ENCODE measurements around the gene XAB2.

Gene XAB2

GRCh38 chr19:7629347-7630054 lies at the start of gene XAB2, which contains the start of gene PET100:
TSS of gene XAB2 (minus strand) at chr19:7629545. CDS start at chr19:7629527, 18 bp downstream.
TSS of gene PET100 (plus strand) at chr19:7629793. CDS start at chr19:7629834, 41 bp downstream.
- peak; percentile 88 for DNase-seq (ENCODE audit: low read depth)

- no peak for DNase-seq (ENCODE audit: low read depth)
These were observed 48.4 kb upstream of the XAB2 start for GRCh38 chr19:7677669-7678311.

GRCh38 chr19:7676854-7677253 lies 47.5 kb upstream of the XAB2 start, which contains the start of gene MCEMP1:
TSS of gene MCEMP1 (plus strand) at chr19:7677090. CDS start at chr19:7677121, 31 bp downstream.
- no peak for DNase-seq (ENCODE audit: low read depth)

GRCh38 chr19:7676376-7676775 lies 47.0 kb upstream of the XAB2 start:
- DNase-seq (ENCODE audit: low read depth): no peak

GRCh38 chr19:7674010-7675005 lies 45.0 kb upstream of the XAB2 start:
- no peak for DNase-seq (ENCODE audit: low read depth)

- DNase-seq (ENCODE audit: low read depth): no peak
These were observed 43.2 kb upstream of the XAB2 start for GRCh38 chr19:7672522-7672921.

- DNase-seq (ENCODE audit: low read depth): no peak
These were observed 41.4 kb upstream of the XAB2 start for GRCh38 chr19:7670790-7671189.

- DNase-seq (ENCODE audit: low read depth): no peak
These were observed 40.9 kb upstream of the XAB2 start for GRCh38 chr19:7670150-7670783.

GRCh38 chr19:7669641-7670040 lies 40.3 kb upstream of the XAB2 start:
- DNase-seq (ENCODE audit: low read depth): no peak

GRCh38 chr19:7668842-7669241 lies 39.5 kb upstream of the XAB2 start, which contains the start of gene RETN:
TSS of gene RETN (plus strand) at chr19:7669049. CDS start at chr19:7669327, 278 bp downstream.
- no peak for DNase-seq (ENCODE audit: low read depth)

GRCh38 chr19:7665076-7665475 lies 35.7 kb upstream of the XAB2 start:
- no peak for DNase-seq (ENCODE audit: low read depth)

GRCh38 chr19:7663706-7664105 lies 34.4 kb upstream of the XAB2 start:
- DNase-seq (ENCODE audit: low read depth): no peak

- DNase-seq (ENCODE audit: low read depth): no peak
These were observed 33.3 kb upstream of the XAB2 start for GRCh38 chr19:7662657-7663056.

GRCh38 chr19:7661744-7662538 lies 32.6 kb upstream of the XAB2 start:
- no peak for DNase-seq (ENCODE audit: low read depth)

GRCh38 chr19:7658219-7658686 lies 28.9 kb upstream of the XAB2 start:
- peak; percentile 30 for DNase-seq (ENCODE audit: low read depth)

- peak; percentile 41 for DNase-seq (ENCODE audit: low read depth)
These were observed 27.9 kb upstream of the XAB2 start for GRCh38 chr19:7657131-7657751.

- no peak for DNase-seq (ENCODE audit: low read depth)
These were observed 26.2 kb upstream of the XAB2 start for GRCh38 chr19:7655581-7655980.

GRCh38 chr19:7654401-7654800 lies 25.1 kb upstream of the XAB2 start:
- DNase-seq (ENCODE audit: low read depth): no peak

- DNase-seq (ENCODE audit: low read depth): peak; percentile 75
These were observed 22.8 kb upstream of the XAB2 start for GRCh38 chr19:7652061-7652641.

GRCh38 chr19:7650148-7650547 lies 20.8 kb upstream of the XAB2 start:
- no peak for DNase-seq (ENCODE audit: low read depth)
